Spinal cord (tissue), 10 donors: ENCODE results near the gene PPP1R13B. TPM values are rescaled to one million over a fixed set of nuclear protein-coding genes. Genes with fewer than 3 reads are reported as not detected.
A peak's percentile ranks its signal among the peaks of the same experiment; 100 is the strongest.

Experiments used
- DNase-seq, 6 donors: peaks; one replicate each; pipeline versions ENCODE4 v3.0.0 to v3.0.0-alpha.2; 2013 to 2015; ENCODE audit warnings: low spot score in 6 of 6, low read depth in 4 of 6
- H3K27ac ChIP-seq: one replicate; pipeline ENCODE4 v1.5.1; 2013; ENCODE audit warnings: low read depth, low read length, control low read depth
- H3K27me3 ChIP-seq: one replicate; pipeline ENCODE4 v1.6.1; 2013; ENCODE audit warnings: low read length; ENCODE audit not compliant: control insufficient read depth, insufficient read depth
- H3K36me3 ChIP-seq: one replicate; pipeline ENCODE4 v1.6.1; 2013; ENCODE audit warnings: low read length; ENCODE audit not compliant: control insufficient read depth, insufficient read depth
- H3K4me1 ChIP-seq: one replicate; pipeline ENCODE4 v1.6.1; 2013; ENCODE audit warnings: low read length; ENCODE audit not compliant: control insufficient read depth, insufficient read depth
- H3K4me3 ChIP-seq: one replicate; pipeline ENCODE4 v1.5.1; 2013; ENCODE audit warnings: low read depth, low read length, control low read depth
- H3K9me3 ChIP-seq: one replicate; pipeline ENCODE4 v1.6.1; 2013; ENCODE audit warnings: low read length; ENCODE audit not compliant: control insufficient read depth, insufficient read depth
- WGBS: methylation state at CpG from one replicate; pipeline ENCODE4 v1.1.5; 2013; ENCODE audit warnings: missing lambda C conversion rate; ENCODE audit not compliant: insufficient coverage; 5-methylcytosine and 5-hydroxymethylcytosine counted together
- polyA plus RNA-seq, 2 donors: library from polyadenylated mRNA; unstranded; fragments of 120-200 nt; gene quantifications; one replicate each; pipeline ENCODE4 v1.2.1, GENCODE V29; 2013; ENCODE audit not compliant: insufficient read length in 2 of 2
- total RNA-seq, 2 donors: library from RNA; depleted of rRNA in 1 of 2; stranded (reverse); fragments of 120-200 nt in 1 of 2; fragments of >200 nt in 1 of 2; gene quantifications; one replicate each; pipeline versions ENCODE4 v1.2.3 to v1.2.4, GENCODE V29; 2013 to 2014
- donor health status: healthy.

The PPP1R13B gene
- total and polyA plus RNA-seq, 4 donors = 16.6 to 46.3 (median 26.5) TPM

DNA sequence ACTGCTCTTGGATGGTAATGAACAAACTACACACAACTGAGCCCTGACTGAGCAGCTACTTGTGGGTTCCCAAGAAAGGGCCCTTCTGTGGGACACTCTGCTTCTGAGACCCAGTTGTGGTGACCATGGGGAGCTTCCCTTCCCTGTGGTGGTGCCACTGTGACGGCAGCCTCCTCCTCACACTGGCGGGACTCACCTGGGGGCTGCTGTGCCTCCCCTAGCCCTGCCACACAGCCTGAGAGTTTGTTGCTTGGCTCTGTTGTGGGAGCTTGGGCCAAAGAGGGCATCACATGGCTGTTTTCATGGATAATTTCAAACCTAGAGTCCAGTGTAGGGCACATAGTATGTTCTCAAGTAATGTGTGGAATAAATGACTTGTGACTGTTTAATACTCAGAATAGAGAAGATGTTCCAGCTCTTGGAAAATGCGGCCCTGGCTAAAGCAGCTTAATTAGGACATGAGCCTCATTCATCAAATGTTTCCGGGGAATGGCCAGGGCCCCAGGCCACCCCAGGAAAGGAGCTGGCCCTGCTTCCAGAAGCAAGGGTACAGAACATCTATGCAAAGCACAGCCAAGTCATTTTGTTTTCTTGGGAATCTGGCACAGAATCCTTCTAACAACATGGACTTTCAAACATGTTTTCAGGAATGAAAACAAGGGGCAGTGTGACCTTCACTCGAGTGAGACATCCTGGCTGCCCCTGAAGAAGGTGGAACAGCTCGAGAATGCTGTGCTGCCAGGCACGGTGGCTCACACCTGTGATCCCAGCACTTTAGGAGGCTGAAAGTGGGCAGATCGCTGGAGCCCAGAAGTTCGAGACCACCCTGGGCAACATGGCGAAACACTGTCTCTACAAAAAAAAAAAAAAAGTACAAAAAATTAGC, 110.6 kb downstream of the PPP1R13B start:
- peak in 1 of 6 donors; percentile 54 for DNase-seq
- H3K27me3 ChIP-seq = no peaks in the 10 kb centered on the region
- peaks cover 80% of the 10 kb centered on the region for H3K36me3 ChIP-seq
- peak overlapping the region; percentile 30 for H3K27ac ChIP-seq
- H3K4me3 ChIP-seq = no peak overlapping the region
- peaks cover 52% of the 10 kb centered on the region for H3K4me1 ChIP-seq
- 58% methylated on average over 6 of the region's 10 CpGs for WGBS
- no peaks in the 10 kb centered on the region for H3K9me3 ChIP-seq

DNA sequence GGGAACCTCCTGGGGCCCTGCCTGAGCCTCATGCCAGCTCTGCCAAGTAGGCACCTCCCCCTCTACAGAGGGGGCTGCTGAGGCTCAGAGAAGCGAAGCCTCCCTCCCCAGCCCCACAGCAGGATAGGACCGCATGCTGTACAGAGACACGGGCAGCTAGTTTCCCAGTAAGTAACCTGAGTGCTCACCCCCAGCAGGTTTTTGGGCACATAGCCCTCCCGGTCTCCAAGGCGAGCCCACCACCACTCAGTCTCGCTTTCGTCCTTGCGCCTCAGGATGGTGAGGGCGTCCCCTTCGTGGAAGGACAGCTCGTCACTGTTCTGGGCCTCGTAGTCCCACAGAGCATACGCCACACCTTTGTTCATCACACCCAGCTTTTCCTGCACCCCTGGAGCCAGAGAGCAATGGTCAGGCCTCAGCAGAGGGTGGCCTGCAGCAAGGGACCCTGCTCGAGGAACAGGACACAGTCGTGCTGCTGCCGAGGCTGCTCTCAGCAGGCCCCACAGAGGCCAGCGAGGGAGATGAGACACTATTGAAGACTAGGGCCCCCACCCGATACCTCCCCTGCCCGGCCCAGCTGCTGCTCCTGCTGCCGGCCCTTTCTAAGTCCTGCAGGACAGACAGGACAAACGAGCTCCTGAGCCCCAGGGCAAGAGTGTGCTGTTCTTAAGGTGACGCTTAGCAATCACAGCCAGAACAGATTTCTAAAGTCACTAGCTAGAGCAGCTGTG, 111.4 kb downstream of the PPP1R13B start:
- peaks cover 81% of the 10 kb centered on the region for H3K36me3 ChIP-seq
- H3K27me3 ChIP-seq = no peaks in the 10 kb centered on the region
- peaks cover 53% of the 10 kb centered on the region for H3K4me1 ChIP-seq
- no peak overlapping the region for H3K4me3 ChIP-seq
- WGBS = 59% methylated on average over 22 of the region's 22 CpGs
- no peak for DNase-seq
- peak overlapping the region; percentile 35 for H3K27ac ChIP-seq
- no peaks in the 10 kb centered on the region for H3K9me3 ChIP-seq

DNA sequence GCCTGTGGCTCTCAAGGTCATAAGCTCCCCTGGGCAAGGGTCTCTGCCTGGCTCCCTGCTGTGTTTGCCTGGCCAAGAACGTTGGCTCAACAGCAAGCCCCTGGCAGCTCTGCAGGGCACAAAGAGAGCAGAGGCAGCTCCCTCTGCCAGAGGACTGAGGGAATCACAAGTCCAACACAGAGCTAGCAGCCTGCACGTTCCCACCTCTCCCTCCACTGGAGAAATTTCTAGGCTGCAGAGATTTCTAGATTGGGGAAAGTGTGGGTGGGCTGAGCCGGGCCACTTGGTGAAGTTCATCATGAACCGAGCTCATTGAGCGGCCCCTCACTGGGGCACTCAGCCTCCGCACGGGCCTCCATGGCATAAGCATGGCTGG, 111.9 kb downstream of the PPP1R13B start:
- Histone ChIP-seq H3K4me3 (no peak overlapping the region), H3K27ac (peak overlapping the region; percentile 35), H3K4me1 (peaks cover 58% of the 10 kb centered on the region), H3K36me3 (peaks cover 83% of the 10 kb centered on the region), H3K27me3 (no peaks in the 10 kb centered on the region), H3K9me3 (no peaks in the 10 kb centered on the region)
- DNase-seq = peak in 1 of 6 donors; percentile 77
- WGBS = 34% methylated on average over 6 of the region's 7 CpGs

- Histone ChIP-seq H3K9me3 (no peaks in the 10 kb centered on the region), H3K4me1 (peaks cover 62% of the 10 kb centered on the region), H3K36me3 (peaks cover 83% of the 10 kb centered on the region), H3K27me3 (no peaks in the 10 kb centered on the region), H3K27ac (peak overlapping the region; percentile 35), H3K4me3 (no peak overlapping the region)
- DNase-seq = no peak
- WGBS = 73% methylated on average over 11 of the region's 12 CpGs
Measured at GRCh38 chr14:103735022-103735421, 112.4 kb downstream of the PPP1R13B start.

GRCh38 chr14:103734081-103734888, 113.1 kb downstream of the PPP1R13B start:
- no peak for DNase-seq
- WGBS = 85% methylated on average over 20 of the region's 23 CpGs
- H3K9me3 ChIP-seq = no peaks in the 10 kb centered on the region
- H3K36me3 ChIP-seq = peaks cover 83% of the 10 kb centered on the region
- H3K4me1 ChIP-seq = peaks cover 63% of the 10 kb centered on the region
- no peak overlapping the region for H3K27ac ChIP-seq
- H3K4me3 ChIP-seq = no peak overlapping the region
- H3K27me3 ChIP-seq = no peaks in the 10 kb centered on the region

- 94% methylated on average over 6 of the region's 14 CpGs for WGBS
- Histone ChIP-seq H3K27ac (no peak overlapping the region), H3K9me3 (no peaks in the 10 kb centered on the region), H3K4me1 (peaks cover 57% of the 10 kb centered on the region), H3K27me3 (no peaks in the 10 kb centered on the region), H3K36me3 (peaks cover 83% of the 10 kb centered on the region), H3K4me3 (no peak overlapping the region)
- DNase-seq = no peak
Measured at GRCh38 chr14:103733651-103734050, 113.7 kb downstream of the PPP1R13B start.

GRCh38 chr14:103732868-103733620, 114.3 kb downstream of the PPP1R13B start:
- H3K4me3 ChIP-seq = no peak overlapping the region
- no peaks in the 10 kb centered on the region for H3K9me3 ChIP-seq
- no peak for DNase-seq
- H3K4me1 ChIP-seq = peaks cover 55% of the 10 kb centered on the region
- H3K27ac ChIP-seq = no peak overlapping the region
- peaks cover 85% of the 10 kb centered on the region for H3K36me3 ChIP-seq
- H3K27me3 ChIP-seq = no peaks in the 10 kb centered on the region
- 88% methylated on average over 6 of the region's 9 CpGs for WGBS

DNA sequence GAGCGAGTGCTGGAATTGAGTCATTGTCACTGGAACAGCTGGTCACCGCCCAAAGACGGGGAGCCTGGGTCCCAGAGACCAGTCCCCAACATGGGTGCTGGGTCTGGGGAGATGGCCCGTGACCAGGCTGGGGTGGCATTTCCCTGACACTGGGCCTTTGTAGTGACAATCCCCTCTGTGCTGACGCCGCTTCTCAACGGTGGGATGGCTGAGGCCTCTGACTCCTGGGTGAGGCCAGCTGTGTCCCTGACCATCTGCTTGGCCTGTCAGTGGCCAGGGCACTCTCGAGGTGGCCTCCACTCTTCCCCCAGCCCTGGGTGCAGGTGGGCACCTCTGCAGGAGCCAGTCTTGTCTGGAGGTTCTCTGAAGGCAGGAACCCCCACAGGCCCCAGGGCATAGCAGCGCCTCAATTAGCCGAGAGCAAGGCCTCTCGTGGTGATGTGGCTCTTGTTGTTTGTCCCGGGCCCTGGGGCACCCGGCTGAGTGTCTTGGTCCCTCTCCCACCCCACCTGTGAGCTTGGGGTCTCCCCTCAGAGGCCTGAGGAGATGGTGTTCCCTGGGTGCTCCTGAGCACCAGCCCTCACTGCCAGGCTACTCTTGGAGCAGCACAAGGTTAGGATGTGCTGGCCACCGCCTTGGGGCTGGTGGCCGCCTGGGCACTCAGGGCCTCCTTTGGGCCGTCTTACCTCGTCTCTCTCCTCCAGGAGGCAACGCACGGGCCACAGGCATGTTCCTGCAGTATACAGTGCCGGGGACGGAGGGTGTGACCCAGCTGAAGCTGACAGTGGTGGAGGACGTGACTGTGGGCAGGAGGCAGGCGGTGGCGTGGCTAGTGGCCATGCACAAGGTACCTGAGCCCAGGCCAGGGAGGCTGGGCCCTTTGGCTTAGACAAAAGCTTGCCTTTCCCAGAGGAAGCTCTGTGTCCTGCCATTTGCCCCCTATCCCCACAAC, 115.2 kb downstream of the PPP1R13B start:
- Histone ChIP-seq H3K27me3 (no peaks in the 10 kb centered on the region), H3K36me3 (peaks cover 86% of the 10 kb centered on the region), H3K4me1 (peaks cover 53% of the 10 kb centered on the region), H3K4me3 (no peak overlapping the region), H3K27ac (no peak overlapping the region), H3K9me3 (no peaks in the 10 kb centered on the region)
- DNase-seq = no peak
- 90% methylated on average over 21 of the region's 24 CpGs for WGBS
